ENCODE measurements around the gene MCL1. TPM values are rescaled to one million over a fixed set of nuclear protein-coding genes. Genes with fewer than 3 reads are reported as not detected.
A peak's percentile ranks its signal among the peaks of the same experiment; 100 is the strongest.

Gene MCL1
- total and polyA plus RNA-seq, 10 of the 15 experiments (the other 5 are each of a cell fraction or from before 2014, with no cell fraction given), result 18.1 to 148 (median 86.4) TPM

DNA sequence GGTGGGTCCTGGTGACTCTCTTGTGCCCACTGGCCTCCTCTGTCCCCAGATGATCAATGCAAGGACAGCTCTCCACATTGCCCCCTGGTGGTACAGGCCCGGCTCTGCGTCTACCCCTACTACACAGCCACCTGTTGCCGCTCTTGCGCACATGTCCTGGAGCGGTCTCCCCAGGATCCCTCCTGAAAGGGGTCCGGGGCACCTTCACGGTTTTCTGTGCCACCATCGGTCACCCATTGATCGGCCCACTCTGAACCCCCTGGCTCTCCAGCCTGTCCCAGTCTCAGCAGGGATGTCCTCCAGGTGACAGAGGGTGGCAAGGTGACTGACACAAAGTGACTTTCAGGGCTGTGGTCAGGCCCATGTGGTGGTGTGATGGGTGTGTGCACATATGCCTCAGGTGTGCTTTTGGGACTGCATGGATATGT, 19.4 kb downstream of the MCL1 start:
- ChIA-PET CTCF (interaction anchor here (0.6 to 13.7 kb wide), 52 partner anchors 9 to 446 kb away, joined by 3 to 390 read pairs (median 5); partner anchors contain the start of genes ANXA9, CA14, CTSS and ENSA), RAD21 (ENCODE audit: unreplicated experiment) (interaction anchor here (1.0 to 12.1 kb wide), 16 partner anchors 16 to 436 kb away, joined by 3 to 387 read pairs (median 5); partner anchors contain the start of genes ENSA, FALEC, GOLPH3L and MCL1), POLR2A (interaction anchor here (0.5 to 10.5 kb wide), 4 partner anchors 19 to 69 kb away, joined by 3 to 95 read pairs (median 36); partner anchors contain the start of gene ENSA), SMC1A (ENCODE audit: uncharacterized antibody, unreplicated experiment) (interaction anchor here (0.6 to 12.5 kb wide), 15 partner anchors 8 to 387 kb away, joined by 3 to 388 read pairs (median 3); partner anchors contain the start of genes ENSA, FALEC and MCL1)
- Histone ChIP-seq H3K9me3 (replicated peaks; ENCODE audit: control insufficient read depth, insufficient read depth, low read length) (no peaks in the 10 kb centered on the region), H3K4me3 (no peak overlapping the region), H3K27ac (ENCODE audit: control insufficient read depth, insufficient read depth) (no peak overlapping the region), H3K4me2 (ENCODE audit: control insufficient read depth, insufficient read depth) (peak overlapping the region; percentile 97; the same call in 1 of the 2 replicates), H3K9ac (ENCODE audit: control insufficient read depth, insufficient read depth, low read length) (no peak overlapping the region), H3K36me3 (ENCODE audit: control insufficient read depth in 2 of 2, insufficient read depth in 2 of 2, low read length in 1 of 2) (no peaks in the 10 kb centered on the region), H3K27me3 (replicated peaks in 1 of 2; ENCODE audit: control insufficient read depth in 2 of 2, insufficient read depth in 2 of 2, low read length in 1 of 2) (no peaks in the 10 kb centered on the region), H4K20me1 (ENCODE audit: control insufficient read depth, insufficient read depth) (no peaks in the 10 kb centered on the region), H3K79me2 (ENCODE audit: control insufficient read depth, insufficient read depth, low read length) (peaks cover 27% of the 10 kb centered on the region), H3K4me1 (ENCODE audit: control insufficient read depth, insufficient read depth, low read length) (peaks cover 22% of the 10 kb centered on the region), H2AFZ (ENCODE audit: control insufficient read depth, low read depth, low read length) (no peak overlapping the region)
- intact Hi-C loops (cut with micrococcal nuclease; ENCODE audit: unreplicated experiment) (loop anchor here (2.0 to 5.0 kb wide), 5 partner anchors 137 to 417 kb away; partner anchors contain the start of genes CTSS, GOLPH3L and SETDB1), in situ Hi-C loops (cut with MboI) (no loop called here)
- BruUV-seq (replicated peaks), result no TSS peak
- FAIRE-seq (peak; percentile 68), DNase-seq (ENCODE audit: low read depth, low spot score) (no peak), ATAC-seq (peak; percentile 42)
- WGBS (ENCODE audit: insufficient coverage, insufficient replicate concordance, low lambda C conversion rate, missing lambda C conversion rate), result 4% methylated on average over 9 of the region's 9 CpGs
- no peak for TF ChIP-seq TCF7 (IDR thresholded peaks at IDR 0.05; ENCODE audit: borderline replicate concordance)
- peak; percentile 41; the same call in 1 of the 2 replicates for TF ChIP-seq DPF2 (IDR thresholded peaks at IDR 0.05)
- no peak for TF ChIP-seq PML (IDR thresholded peaks at IDR 0.05; ENCODE audit: low read length)
- TF ChIP-seq YY1 (IDR thresholded peaks at IDR 0.05; ENCODE audit: low read depth, low read length), result 0 out of 2 replicates have a peak, but pooled peaks have one; percentile 40
- no peak for TF ChIP-seq MEF2A (IDR thresholded peaks at IDR 0.05; ENCODE audit: insufficient read depth, low read depth, low read length)
- TF ChIP-seq HDAC2 (IDR thresholded peaks at IDR 0.05), result no peak
- TF ChIP-seq ZZZ3 (IDR thresholded peaks at IDR 0.05; ENCODE audit: control insufficient read depth, insufficient read length, low read depth), result no peak
- TF ChIP-seq RBBP5 (conservative IDR thresholded peaks at IDR 0.05), result no peak
- no peak for TF ChIP-seq YBX1 (IDR thresholded peaks at IDR 0.05)
- peak; percentile 71 for TF ChIP-seq MXI1 (IDR thresholded peaks at IDR 0.05; ENCODE audit: low read depth, low read length)
- TF ChIP-seq, protein P1, sequence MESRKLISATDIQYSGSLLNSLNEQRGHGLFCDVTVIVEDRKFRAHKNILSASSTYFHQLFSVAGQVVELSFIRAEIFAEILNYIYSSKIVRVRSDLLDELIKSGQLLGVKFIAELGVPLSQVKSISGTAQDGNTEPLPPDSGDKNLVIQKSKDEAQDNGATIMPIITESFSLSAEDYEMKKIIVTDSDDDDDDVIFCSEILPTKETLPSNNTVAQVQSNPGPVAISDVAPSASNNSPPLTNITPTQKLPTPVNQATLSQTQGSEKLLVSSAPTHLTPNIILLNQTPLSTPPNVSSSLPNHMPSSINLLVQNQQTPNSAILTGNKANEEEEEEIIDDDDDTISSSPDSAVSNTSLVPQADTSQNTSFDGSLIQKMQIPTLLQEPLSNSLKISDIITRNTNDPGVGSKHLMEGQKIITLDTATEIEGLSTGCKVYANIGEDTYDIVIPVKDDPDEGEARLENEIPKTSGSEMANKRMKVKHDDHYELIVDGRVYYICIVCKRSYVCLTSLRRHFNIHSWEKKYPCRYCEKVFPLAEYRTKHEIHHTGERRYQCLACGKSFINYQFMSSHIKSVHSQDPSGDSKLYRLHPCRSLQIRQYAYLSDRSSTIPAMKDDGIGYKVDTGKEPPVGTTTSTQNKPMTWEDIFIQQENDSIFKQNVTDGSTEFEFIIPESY (IDR thresholded peaks at IDR 0.05), result no peak
- TF ChIP-seq, protein P2, sequence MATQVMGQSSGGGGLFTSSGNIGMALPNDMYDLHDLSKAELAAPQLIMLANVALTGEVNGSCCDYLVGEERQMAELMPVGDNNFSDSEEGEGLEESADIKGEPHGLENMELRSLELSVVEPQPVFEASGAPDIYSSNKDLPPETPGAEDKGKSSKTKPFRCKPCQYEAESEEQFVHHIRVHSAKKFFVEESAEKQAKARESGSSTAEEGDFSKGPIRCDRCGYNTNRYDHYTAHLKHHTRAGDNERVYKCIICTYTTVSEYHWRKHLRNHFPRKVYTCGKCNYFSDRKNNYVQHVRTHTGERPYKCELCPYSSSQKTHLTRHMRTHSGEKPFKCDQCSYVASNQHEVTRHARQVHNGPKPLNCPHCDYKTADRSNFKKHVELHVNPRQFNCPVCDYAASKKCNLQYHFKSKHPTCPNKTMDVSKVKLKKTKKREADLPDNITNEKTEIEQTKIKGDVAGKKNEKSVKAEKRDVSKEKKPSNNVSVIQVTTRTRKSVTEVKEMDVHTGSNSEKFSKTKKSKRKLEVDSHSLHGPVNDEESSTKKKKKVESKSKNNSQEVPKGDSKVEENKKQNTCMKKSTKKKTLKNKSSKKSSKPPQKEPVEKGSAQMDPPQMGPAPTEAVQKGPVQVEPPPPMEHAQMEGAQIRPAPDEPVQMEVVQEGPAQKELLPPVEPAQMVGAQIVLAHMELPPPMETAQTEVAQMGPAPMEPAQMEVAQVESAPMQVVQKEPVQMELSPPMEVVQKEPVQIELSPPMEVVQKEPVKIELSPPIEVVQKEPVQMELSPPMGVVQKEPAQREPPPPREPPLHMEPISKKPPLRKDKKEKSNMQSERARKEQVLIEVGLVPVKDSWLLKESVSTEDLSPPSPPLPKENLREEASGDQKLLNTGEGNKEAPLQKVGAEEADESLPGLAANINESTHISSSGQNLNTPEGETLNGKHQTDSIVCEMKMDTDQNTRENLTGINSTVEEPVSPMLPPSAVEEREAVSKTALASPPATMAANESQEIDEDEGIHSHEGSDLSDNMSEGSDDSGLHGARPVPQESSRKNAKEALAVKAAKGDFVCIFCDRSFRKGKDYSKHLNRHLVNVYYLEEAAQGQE (IDR thresholded peaks at IDR 0.05; ENCODE audit: low read depth, low read length), result no peak
- no peak for TF ChIP-seq ZNF687 (IDR thresholded peaks at IDR 0.05)
- TF ChIP-seq STAT3 (IDR thresholded peaks at IDR 0.05; ENCODE audit: low read depth, low read length), result no peak
- TF ChIP-seq STAT1 (conservative IDR thresholded peaks at IDR 0.05), result no peak
- TF ChIP-seq RAD21 (IDR thresholded peaks at IDR 0.05; ENCODE audit: insufficient read depth, low read depth, low read length), result peak; percentile 60
